CD4-positive, alpha-beta T cell treated with Interleukin-15 for 1 hour (primary cell): ENCODE measurements around the gene LVRN.

ENCODE experiments used
- DNase-seq: peaks from one replicate; pipeline ENCODE4 v3.0.0-alpha.2; 2020

The LVRN gene

DNA sequence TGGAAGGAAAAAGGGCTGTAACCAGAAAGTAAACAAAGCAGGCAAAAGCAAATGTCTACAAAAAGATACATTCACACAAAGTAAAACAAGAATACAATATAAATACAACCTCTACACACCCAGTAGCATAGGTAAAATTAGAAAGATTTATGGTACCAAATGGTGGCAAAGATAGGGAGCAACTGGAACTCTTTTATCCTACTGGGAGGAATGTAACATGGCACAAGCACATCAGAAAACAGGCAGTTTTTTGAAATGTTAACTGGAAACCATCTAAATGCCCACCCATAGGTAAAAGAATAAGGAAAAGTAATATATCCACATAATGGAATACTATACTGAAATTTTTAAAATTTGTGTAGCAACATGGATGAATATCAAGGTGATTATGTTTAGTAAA is 61.3 kb downstream of the LVRN start:
- DNase-seq: no peak

DNA sequence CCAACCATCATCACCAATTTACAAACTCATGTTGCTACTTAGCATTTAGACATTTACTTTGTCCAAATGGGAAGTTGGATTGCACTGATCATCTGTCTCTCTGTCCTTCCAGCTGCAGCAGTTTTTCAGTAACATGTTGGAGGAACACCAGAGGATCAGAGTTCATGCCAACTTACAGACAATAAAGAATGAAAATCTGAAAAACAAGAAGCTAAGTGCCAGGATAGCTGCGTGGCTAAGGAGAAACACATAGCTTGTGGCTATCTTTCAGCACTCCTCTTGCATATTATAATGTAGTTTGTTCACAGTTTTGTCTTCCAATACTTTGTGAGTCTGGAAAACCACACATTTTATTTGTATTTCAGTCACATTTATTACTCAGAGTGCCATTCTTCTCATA is 63.6 kb downstream of the LVRN start:
- DNase-seq: no peak

DNA sequence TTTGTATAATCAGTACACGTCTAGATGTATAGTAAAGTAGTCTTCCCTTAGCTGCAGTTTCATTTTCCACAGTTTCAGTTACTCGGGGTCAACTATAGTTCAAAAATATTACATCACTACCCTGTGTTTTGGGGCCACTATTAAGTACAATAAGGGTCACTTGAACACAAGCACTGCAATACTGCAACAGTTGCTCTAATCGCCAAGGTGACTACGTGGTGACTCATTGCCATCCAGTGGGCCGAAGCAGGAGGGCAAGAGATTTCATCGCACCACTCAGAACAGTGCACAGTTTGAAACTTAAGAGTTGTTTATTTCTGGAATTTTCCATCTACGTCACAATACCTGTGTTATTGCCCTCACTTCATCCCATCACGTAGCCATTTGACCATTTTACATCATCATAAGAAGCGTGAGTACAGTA is 69.8 kb downstream of the LVRN start, which contains the start of gene ARL14EPL:
Gene ARL14EPL (plus strand): TSS at position 379 of the 424 bp plus-strand sequence. CDS start 18,994 bp downstream, outside the sequence.
- peak; percentile 56 for DNase-seq

DNA sequence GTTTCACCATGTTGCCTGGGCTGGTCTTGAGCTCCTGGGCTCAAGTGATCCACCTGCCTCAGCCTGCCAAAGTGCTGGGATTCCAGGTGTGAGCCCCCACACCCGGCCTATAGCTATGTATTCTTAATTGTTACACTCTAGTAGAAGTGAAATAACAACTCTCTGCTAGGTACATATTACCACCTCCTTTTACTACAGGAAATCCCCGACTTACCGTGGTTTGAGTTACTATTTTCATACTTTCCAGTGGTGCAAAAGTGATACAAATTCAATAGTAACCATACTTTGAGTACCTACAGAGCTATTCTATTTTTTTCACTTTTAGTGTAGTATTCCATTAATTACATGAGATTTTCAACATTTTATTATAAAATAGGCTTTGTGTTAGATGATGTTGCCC is 70.7 kb downstream of the LVRN start:
- no peak for DNase-seq

DNA sequence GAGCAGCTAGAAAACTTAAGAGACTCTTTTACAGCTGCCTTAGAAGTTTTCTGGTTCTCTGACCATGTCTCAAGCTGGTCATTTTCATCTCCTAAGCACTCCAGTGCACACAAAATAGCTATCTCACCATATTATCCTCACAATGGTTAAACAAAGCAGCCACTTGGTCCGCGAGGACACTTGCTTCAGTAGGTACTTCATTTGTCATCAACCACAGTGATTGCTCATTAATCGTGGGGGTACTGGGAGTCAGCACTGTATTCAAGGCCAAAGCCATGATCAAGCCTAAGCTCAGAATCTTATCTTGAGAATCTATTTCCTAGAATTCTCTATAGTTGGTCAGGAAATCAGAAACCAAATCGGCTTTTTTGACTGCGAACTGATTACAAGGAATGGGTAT is 72.8 kb downstream of the LVRN start:
- no peak for DNase-seq

DNA sequence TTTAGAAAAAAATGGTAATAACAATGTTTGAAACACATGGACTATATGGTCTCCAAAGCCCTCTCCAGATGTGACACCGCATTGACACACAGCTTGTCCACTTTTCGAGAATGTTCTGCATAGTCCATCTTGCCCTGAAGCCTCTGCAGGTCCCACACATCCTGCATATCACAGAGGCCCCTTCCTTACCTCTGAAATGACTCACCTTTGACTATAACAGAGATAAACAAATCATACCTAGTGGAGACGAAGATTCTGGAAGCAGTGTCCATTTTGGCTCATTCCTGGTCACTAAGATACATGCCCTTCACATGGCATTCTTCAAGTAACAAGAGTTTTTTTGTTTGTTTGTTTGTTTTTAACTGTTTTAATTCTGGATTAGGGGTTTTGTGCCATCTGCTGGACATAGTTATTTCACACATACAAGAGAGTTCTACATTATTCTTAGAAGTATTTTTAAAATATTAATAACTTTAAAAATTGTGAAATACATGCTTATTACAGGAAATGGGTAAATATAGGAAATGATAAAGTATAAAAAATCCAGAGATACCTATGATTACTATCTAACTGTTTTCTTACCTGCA is 75.1 kb downstream of the LVRN start:
- no peak for DNase-seq

DNA sequence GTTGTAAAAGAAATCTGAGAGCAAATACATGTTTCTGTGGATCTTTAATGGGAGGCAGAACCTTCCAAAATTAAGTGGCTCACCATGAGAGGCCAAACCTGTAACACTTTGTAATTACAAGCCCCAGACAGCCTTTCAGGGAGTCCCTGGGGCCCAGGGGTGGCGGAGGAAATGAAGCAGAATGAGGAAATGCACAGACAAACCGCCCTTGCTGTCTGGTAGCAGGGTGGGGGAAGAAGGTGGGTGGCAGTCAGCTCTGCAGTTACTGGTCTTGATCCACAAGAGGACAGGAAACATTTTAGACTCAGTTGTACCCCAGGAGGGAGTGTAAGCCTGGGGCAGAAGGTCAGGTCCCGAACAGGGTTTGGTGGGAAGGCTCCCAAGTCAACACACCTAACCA is 76.5 kb downstream of the LVRN start:
- peak; percentile 53 for DNase-seq

DNA sequence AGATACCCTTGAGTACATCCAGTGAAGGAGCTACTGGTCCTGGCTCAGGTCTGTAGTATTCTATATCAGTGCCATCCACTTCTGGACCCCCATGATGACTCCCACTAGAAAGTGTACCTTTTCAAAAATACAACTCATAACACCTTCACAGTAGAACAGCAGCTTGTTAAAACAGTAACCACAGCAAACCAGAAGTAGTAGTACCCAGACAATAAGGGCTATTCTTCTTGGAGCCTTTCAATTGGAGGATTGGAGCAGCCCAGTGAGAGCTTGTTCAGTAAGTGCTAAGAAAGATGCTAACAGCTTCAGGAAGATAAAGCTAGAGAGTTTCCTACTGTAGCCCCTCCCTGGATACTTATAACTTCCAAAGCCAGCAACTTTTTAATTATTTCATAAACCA is 80.1 kb downstream of the LVRN start:
- DNase-seq: no peak

DNA sequence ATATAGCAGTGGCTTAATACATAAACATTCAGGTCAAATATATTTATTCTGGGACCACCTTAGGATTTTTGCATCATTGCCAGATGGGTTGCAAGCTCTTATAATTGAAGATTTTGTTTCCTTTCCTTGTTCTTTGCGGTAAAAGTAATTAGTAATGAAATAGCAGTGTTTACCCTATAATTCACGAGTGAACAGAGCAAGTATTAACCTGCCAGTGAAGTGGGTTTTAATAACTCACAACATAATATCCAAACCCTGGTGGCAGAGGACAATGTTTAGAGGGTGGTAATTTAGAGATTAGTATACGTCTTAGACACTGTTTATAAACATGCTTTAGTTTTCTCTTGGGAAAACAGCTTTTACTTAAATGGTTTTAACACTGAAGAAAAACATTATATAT is 81.8 kb downstream of the LVRN start:
- no peak for DNase-seq

DNA sequence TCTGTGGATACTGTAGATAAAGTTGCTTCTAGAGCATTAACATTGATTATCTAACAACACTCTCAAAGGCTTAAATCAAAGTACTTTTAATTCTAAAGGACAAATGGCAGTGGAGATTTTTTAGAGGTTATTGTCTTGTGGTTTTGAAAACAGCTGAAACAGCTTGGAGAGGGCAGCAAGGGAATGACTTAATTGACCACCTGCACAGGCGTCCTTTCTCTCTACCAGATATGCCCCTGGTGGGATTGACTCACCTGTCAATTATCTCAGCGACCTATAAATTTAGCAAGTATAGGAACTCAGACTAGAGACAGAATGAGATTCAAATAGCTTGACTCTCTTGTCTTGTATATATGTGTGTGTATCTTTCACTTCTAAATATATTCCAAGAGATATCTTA is 83.5 kb downstream of the LVRN start:
- no peak for DNase-seq

DNA sequence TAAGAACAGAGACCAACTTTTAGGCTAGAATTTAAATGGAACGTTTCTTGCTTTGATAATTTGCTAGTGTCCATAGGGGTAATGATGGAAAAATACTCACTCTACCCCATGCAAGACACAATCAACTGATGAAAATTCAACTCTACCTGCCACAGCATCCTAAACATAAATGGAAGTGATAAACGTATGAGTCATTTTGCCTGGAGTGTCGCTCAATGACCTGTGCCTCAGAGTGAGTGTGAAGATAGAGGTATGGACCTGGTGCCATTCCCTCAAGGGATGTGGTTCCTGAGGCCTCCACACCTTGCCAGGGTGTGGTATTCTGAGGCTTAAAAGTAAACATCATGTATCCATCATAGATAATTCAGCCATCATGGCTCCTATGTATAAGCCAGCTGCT is 84.0 kb downstream of the LVRN start:
- no peak for DNase-seq

DNA sequence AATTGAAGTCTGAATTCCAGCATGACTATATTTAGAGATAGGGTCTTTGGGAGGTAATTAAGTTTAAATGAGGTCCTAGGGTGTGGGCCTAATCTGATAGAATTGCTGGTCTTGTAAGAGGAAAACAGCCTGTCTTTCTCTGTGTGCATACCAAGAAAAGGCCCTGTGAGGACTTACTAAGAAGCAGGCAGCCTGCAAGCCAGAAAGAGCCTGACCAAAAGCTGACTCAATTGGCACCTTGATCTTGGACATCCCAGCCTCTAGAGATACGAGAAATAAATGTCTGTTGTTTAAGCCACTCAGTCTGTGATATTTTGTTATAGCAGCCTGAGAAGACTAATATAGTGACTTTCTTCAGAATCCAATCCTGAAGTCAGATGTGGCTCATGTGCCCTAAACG is 84.5 kb downstream of the LVRN start:
- DNase-seq: no peak

DNA sequence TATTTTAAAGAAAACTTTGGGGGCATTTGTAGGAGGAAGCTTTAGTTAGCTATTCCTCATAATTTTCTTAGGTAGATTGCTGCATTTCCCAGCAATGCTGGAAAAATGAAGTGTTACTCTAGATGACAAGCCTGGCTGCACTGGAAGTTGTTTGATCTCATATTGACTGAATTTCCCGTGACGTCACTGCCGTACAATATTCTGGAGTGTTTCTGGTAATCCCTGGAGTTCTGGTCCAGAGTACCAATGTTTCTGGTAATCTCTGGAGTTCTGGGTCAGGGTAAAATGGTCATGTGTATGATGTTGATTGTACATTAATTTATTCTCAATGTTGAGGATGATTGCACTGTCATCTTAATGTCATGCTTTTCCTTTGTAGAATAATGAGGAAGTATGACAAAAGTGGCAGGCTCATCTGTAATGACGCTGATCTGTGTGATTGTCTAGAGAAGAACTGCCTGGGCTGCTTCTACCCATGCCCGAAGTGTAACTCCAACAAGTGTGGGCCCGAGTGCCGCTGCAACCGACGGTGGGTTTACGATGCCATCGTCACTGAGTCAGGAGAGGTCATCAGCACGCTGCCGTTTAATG is 96.2 kb downstream of the LVRN start:
- no peak for DNase-seq

DNA sequence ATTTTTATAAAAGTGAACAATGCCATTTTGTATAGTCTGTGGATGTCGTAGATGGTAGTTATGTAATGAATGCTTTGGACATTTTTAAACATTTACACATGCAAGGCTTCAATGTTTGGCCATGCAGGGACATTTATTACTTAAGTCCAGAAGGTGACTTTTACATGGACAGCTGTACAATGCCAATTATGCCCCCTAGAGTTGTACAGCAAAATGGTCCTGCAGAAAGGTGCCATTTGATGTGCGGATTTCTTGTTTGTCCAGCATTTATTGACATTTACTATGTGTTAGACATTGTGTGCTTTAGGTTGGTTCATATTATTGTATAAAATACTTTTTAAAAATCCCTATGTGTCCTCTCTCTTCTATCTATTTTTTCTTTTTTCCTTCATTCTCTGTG is 100.1 kb downstream of the LVRN start:
- DNase-seq: no peak

DNA sequence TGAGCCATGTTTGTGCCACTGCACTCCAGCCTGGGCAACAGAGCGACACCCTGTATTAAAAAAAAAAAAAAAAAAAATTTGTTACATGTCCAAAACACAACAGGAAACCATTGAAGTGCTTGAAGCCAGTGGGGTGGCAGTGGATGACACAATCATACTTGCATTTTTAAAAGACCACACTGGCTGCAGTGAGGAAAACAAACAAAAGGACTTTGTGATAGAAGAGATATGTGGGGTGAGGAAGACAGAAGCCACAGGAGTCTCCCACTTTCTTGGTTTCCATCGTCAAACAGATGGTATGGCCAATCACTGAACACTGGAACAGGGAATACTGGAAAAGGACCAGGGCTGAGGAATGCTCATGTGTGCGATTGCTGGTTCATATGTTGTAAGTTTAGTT is 101.7 kb downstream of the LVRN start:
- no peak for DNase-seq

DNA sequence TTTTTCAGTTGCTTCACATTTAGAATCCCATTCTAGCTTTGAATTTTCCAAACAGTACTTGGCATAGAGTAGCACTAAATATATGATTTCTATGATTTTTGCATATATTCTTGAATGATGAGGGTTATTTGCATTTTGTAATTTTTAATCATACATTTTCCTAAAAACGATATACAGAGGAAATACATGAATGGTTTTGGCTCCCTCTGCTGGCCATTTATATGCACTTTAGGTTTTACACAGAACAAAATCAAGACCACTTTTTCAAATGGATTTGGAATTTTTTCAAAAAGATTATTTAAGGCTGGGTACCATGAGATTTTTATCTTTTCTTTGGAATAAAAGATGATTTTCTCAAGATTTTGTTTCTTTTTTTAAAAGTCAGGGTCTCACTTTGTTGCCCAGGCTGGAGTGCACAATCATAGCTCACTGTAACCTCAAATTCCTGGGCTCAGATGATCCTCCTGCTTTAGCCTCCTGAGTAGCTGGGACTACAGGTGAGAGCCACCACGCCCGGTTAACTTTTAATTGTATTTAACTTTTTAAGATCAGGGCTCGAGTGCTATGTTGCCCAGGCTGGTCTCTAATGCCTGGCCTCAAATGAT is 105.9 kb downstream of the LVRN start:
- DNase-seq: no peak

DNA sequence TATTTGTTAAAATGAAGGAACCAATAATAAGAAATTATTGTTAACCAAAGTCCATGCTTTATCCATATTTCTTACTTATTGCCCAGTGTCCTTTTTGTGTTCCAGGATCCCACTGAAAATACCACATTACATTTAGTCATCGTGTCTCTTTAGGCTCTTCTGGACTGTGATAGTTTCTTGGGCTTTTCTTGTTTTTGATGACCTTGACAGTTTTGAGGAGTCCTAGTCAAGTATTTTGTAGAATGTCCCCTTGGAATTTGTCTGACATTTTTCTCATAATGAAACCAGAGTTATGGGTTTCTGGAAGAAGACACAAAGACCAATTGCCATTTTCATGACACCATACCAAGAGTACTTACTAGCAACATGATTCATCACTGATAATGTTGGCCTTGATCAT is 108.9 kb downstream of the LVRN start:
- no peak for DNase-seq

DNA sequence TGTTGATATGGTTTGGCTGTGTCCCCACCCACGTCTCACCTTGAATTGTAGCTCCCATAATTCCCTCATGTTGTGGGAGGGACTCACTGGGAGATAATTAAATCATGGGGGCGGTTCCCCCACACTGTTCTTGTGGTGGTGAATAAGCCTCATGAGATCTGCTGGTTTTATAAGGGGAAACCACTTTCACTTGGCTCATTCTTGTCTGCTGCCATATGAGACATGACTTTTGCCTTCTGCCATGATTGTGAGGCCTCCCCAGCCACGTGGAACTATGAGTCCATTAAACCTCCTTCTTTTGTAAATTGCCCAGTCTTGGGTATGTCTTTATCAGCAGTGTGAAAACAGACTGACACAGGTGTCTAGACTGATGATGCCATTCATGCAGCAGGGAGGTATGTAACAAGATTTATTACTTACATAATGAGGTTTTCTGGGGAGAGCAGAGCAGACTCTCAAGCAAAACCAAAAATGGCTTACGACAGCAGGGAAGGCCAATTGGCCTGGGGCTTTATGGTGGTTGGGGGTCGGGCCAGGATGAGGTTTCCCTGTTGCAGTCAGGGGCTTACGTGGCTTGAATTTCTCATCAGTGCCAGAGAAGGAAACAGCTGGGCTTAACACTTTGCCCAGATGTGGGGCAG is 113.0 kb downstream of the LVRN start:
- no peak for DNase-seq

DNA sequence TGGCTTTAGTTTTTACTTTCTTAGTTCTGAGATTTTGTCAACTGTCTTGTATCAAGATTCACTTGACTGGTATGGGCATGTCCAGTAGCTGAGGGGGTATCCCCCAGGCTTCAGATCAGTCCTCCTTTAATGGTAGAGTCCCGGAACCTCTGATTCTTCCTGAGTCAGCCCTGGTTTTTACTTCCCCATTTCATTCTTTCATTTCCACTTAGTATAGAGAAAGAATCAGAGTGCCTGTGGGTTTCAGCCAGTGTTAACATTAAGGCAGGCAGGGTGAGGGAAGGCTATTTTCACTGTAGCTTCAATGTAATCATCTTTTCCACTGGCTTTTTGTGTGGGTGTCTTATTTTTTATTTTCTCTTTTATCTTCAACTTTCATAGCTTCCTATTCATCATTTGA is 114.2 kb downstream of the LVRN start:
- no peak for DNase-seq
